ENCODE results near the gene APBA1.

Gene APBA1

DNA sequence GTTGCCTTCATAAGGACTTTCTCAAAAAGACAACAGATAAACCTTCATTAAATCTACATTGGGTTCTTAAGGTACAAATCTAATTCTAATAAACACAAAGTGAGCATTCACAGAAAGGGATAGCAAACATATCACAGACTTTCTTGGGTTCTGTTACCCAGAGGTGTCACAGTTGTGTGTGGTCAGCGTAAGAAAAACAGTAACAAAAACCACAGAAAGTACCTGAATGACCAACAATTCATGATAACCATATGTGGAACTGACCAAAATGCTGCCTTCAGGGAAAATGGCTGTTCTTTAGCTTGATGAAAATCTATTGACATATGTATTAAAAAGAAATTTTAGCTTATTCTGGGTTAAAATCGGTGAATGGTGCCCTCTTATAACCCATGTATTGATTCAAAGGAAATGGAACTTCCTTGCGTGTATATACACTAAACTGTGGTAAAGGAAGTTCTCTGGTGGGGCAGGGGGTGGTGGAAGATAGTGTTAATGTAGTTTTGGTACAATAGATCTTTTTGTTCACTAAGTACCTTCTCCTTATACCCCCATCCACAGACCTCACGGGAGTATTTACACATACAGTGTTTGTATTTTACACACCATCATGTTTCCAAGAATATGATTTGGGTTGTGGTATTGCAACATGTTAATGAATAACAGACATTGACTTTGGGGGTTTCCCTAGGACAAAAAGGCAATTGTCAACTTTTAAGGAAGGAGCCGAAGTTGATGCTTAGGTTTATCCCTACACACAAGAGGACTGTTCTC, 152.5 kb downstream of the APBA1 start:
- no peak for DNase-seq (ENCODE audit: low spot score)

DNA sequence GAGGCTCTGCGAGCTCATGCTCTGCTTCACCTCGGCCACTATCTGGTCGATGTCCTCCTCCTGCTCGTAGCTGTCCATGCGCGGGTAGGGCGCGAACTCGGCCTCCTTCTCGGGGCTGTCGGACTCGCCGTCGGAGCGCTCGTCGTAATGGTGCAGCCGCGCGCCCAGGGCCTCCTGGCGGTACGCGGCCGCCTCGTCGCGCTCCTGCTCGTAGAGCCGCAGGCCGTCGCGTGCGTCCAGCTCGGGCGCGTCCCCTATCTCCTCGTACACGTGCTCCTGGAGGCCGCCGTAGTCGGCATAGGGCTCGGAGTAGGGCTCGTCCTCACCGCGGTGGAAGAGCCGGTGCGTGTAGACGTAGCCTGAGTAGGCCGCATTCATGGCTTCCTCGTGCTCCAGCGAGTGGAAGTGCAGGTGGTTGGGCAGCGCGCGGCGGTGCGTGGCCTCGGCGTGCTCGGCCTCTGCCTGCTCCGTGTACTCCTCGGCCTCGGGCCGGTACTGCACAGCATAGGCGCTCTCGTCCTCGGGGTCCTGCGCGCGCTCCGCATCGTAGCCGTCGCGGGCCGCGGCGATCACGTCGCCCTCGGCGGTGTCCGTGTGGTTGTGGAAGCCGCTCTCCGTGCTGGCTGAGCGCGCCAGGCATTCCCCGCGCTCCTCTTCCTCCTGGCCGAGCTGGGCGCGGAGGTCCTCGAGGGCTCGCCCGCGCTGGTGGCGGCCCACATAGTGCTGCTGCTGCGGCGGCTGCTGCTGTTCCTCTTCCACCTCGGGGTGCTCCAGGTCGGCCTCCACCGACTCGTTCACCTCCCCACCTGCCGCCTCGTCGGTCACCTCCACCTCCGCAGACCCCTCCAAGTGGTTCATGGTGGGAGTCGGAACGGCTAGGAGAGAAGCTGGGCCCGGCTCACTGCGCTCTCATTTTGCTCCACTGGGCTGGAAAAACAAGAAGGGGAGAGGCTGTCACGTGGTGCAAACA, 155.5 kb downstream of the APBA1 start:
- no peak for DNase-seq (ENCODE audit: low spot score)

DNA sequence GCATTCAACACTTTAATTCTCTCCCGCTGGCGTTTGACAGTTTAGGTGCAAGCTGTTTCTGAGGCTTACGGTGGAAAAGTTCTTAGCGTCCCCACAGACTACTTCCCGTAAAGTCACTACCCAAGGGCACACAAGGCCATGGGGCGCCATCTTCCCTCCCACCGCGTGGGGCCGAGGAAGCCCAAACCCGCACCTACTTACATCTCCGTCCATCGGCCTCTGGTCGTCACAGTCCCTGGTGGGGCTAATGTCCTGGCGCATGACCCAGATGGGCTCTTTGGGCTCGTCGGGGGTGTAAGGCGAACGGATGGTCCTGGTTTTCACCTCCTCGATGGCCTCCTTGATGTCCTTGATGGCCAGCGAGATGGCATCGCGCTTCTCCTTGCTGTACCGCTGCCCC, 156.4 kb downstream of the APBA1 start:
- DNase-seq (ENCODE audit: low spot score): no peak

GRCh38 chr9:69513141-69513820, 158.9 kb downstream of the APBA1 start:
- no peak for DNase-seq (ENCODE audit: low spot score)

GRCh38 chr9:69504058-69504457, 168.1 kb downstream of the APBA1 start:
- DNase-seq (ENCODE audit: low spot score): no peak

- peak; percentile 58 for DNase-seq (ENCODE audit: low spot score)
Observed at GRCh38 chr9:69502671-69503301, 169.4 kb downstream of the APBA1 start.

DNA sequence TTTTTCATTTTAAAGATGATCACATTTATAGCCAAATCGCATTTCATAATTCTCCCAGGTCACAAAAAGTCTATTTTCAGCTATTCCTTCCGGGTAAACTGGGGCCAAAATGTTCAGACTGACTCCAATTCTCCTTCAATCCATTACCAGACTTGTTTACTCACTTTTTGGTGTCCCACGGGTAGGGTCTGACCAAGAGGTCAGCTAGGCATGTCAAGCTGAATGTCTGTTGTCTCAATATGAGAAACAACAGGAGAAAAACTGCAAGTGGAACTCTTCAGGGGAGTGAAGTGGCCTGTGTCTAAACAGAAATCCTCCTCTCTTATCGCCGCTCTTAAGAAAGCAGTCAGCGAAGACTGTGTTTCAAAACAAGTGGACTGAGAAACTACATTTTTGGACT, 171.3 kb downstream of the APBA1 start:
- no peak for DNase-seq (ENCODE audit: low spot score)

GRCh38 chr9:69499959-69500358, 172.2 kb downstream of the APBA1 start:
- DNase-seq (ENCODE audit: low spot score): no peak

DNA sequence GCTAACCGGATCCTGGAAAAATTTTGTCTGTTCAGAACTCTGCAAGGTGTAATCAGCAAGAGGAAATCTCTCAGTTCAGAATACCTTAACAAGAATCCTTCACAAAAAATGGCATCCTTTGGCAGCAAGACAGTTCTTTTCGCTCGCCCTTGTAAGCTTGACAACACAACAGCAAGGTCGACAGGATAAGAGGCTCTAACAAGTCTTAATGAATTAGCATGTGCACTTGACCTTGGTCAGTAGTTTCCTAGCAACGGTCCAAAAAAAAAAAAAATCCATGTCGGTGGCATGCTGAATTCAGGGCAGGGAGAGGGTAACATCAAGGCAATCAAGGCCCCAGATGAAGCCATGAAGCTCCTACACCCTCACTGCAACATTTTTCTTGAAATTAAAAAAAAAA, 172.8 kb downstream of the APBA1 start:
- no peak for DNase-seq (ENCODE audit: low spot score)

DNA sequence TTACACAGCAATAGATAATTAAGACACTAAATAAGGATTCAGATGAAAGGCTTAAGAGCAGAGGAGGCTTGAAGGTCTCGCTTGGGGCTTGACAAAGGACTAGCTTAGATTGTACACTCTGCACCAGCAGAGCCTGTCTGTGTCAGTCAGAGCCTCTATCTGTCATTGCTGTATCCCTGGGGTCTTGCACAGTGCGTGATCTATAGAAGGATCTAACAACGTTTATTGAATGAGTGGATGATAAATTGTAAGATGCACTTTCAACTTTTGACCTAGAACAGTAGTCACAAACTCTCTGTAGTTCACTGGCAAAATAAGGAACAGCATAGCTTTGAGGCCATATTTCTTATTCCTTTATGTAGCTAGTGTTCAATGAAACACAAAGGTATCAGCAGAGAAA, 173.7 kb downstream of the APBA1 start:
- DNase-seq (ENCODE audit: low spot score): no peak

DNA sequence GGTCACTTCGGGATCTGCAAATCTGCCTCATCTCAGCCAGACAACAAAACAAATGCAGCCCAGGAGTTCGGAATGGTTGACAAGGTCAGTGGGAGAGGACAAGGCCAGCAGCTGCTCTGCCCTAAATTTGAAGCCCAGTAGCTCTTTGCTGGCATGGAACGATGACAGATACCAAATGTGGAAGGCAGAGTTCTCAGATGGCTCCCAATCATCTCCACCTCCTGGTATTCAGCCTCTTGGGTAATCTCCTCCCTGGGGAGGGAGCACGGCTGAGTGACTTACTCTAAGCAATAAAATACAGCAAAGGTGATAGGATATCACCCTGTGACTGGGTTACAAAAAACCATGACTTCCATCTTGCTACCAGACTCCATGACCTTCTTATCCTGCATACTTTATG, 174.4 kb downstream of the APBA1 start:
- DNase-seq (ENCODE audit: low spot score): no peak

GRCh38 chr9:69496846-69497450, 175.2 kb downstream of the APBA1 start:
- DNase-seq (ENCODE audit: low spot score): no peak

GRCh38 chr9:69495296-69495695, 176.9 kb downstream of the APBA1 start:
- no peak for DNase-seq (ENCODE audit: low spot score)

- DNase-seq (ENCODE audit: low spot score): no peak
Observed at GRCh38 chr9:69494763-69495162, 177.4 kb downstream of the APBA1 start.

- no peak for DNase-seq (ENCODE audit: low spot score)
Observed at GRCh38 chr9:69494208-69494607, 178.0 kb downstream of the APBA1 start.

DNA sequence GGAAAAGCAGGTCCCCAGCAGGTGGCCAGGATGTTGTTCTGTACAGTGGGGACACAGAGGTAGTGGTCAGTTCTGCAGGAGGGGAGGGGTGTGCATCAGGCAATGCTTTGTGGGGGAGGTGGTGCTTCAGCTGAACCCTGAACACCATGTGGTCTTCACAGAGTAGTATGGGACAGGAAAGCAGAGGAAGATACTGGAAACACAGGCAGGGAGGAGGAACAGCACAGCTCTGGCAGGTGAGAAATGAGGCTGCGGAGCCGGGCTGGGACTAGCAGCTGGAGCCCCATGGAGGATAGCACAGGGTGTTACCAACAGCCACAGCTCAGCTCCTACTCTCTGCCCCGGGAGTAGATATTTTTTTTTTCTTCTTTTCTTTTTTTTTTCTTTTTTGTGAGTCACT, 185.7 kb downstream of the APBA1 start:
- no peak for DNase-seq (ENCODE audit: low spot score)

GRCh38 chr9:69485466-69485865, 186.7 kb downstream of the APBA1 start:
- DNase-seq (ENCODE audit: low spot score): no peak

DNA sequence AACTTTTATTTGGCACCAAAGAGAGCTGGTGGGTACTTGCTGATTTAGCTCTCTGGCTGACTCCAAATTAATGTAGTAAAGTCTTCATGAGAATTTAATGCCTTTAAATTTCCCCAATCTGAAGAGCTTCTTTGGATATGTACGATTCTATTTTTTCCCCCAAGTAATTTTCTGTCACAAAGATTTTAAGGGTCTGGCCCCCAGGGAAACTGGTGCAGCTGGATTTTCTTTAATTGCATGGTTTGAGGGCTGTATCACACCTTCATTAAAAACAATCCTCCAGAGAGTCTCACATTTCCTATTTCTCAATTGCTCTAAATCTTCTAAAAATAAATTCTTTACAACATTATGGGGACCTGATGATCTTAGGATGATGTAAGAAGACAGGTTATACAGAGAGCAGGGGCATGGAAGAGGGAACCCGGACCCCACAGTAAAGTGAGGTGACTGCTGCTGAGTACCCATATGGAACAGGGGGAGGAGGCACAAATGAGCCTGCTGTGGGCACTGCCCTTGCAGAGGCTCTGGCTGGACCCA, 188.2 kb downstream of the APBA1 start:
- DNase-seq (ENCODE audit: low spot score): no peak

- no peak for DNase-seq (ENCODE audit: low spot score)
Observed at GRCh38 chr9:69476797-69477196, 195.4 kb downstream of the APBA1 start.

DNA sequence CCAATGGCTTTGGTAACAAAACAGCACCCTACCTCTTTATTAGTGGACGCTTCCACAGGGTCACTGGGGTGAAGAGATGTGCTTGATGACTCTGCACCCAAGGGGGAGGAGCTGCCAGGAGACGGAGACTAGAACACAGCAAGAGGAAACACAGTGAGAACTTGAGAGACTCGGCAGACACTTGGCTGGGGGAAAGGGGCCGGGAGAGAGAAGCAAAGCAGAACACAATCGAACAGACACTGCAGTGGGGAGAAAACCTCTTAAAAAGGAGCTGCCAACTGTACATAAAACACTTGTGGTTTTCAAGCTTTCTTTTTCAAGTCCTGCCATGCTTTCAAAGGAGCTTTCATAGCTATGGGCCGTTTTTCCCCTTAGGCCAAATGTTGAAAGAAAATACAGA, 196.2 kb downstream of the APBA1 start:
- no peak for DNase-seq (ENCODE audit: low spot score)

DNA sequence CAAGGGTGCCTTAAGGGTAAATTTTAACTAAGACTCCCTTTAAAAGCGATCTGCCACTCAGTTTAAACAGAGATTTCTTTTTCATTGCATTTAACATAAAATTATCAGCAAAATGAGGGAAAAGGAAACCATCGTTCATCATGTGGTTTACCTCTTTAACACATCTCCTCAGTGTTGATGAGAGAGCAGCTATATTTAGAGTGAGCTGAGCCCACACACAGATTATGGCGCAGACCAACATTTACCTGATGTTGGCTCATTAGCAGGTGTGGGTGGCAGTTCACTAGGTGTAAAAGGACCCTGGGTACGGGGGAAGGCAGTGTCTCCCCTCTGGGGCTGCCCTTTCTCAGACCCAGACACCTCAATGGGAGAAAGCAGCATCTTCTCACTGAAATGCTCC, 197.3 kb downstream of the APBA1 start:
- DNase-seq (ENCODE audit: low spot score): no peak

All from AG20443 (cell line).